CD4-positive, CD25-positive, alpha-beta regulatory T cell (primary cell): ENCODE results near the gene JMJD1C. TPM values are rescaled to one million over a fixed set of nuclear protein-coding genes. Genes with fewer than 3 reads are reported as not detected.
A peak's percentile ranks its signal among the peaks of the same experiment; 100 is the strongest.

ENCODE experiments used
- ATAC-seq, 2 donors: fragments of 150-1000 bp; cut with Tn5 transposase; one replicate each; pipeline ENCODE4 v1.10.0; 2021; ENCODE audit warnings: low read depth in 2 of 2, moderate number of reproducible peaks in 2 of 2, moderate library complexity in 1 of 2
- DNase-seq, 3 donors: peaks; one replicate each; pipeline versions ENCODE4 v3.0.0 to v3.0.0-alpha.2; 2012 to 2022; ENCODE audit warnings: mixed read lengths in 1 of 3
- H3K27ac ChIP-seq: one replicate; pipeline ENCODE4 v1.7.0; 2013; ENCODE audit warnings: mild to moderate bottlenecking, low read length; ENCODE audit not compliant: insufficient read depth, poor library complexity, severe bottlenecking
- H3K27me3 ChIP-seq: one replicate; pipeline ENCODE4 v1.7.0; 2013; ENCODE audit warnings: low read length; ENCODE audit not compliant: control insufficient read depth, insufficient read depth
- H3K36me3 ChIP-seq: one replicate; pipeline ENCODE4 v1.7.0; 2013; ENCODE audit warnings: mild to moderate bottlenecking, low read length, moderate library complexity; ENCODE audit not compliant: control insufficient read depth, insufficient read depth
- H3K4me1 ChIP-seq: 2 replicates; pipeline ENCODE4 v1.7.0; 2013; ENCODE audit warnings: mild to moderate bottlenecking, low read length; ENCODE audit not compliant: insufficient read depth, control insufficient read depth, poor library complexity, severe bottlenecking
- H3K4me3 ChIP-seq: one replicate; pipeline ENCODE4 v1.7.0; 2013; ENCODE audit warnings: low read depth, mild to moderate bottlenecking, low read length, moderate library complexity
- H3K9me3 ChIP-seq, 2 experiments: 1 replicate in 1 of 2; 2 replicates in 1 of 2; pipeline ENCODE4 v1.7.0; 2013; ENCODE audit warnings: low read length in 2 of 2, mild to moderate bottlenecking in 1 of 2, moderate library complexity in 1 of 2; ENCODE audit not compliant: control insufficient read depth in 2 of 2
- H3K27ac Mint-ChIP-seq, 3 donors: one replicate each; pipeline ENCODE4 v1.8.0; 2020 to 2022; ENCODE audit warnings: mild to moderate bottlenecking in 3 of 3, mixed read lengths in 3 of 3, moderate library complexity in 2 of 3
- H3K27me3 Mint-ChIP-seq: one replicate; pipeline ENCODE4 v1.8.0; 2022; ENCODE audit warnings: mild to moderate bottlenecking, mixed read lengths
- H3K36me3 Mint-ChIP-seq: one replicate; pipeline ENCODE4 v1.8.0; 2020; ENCODE audit warnings: mixed read lengths
- H3K4me1 Mint-ChIP-seq, 4 donors: one replicate each; pipeline ENCODE4 v1.8.0; 2020 to 2022; ENCODE audit warnings: mixed read lengths in 4 of 4, mild to moderate bottlenecking in 1 of 4
- H3K4me3 Mint-ChIP-seq, 4 donors: one replicate each; pipeline ENCODE4 v1.8.0; 2020 to 2022; ENCODE audit warnings: mild to moderate bottlenecking in 4 of 4, mixed read lengths in 4 of 4, moderate library complexity in 3 of 4
- H3K9me3 Mint-ChIP-seq, 7 donors: one replicate each; pipeline ENCODE4 v1.8.0; 2020 to 2022; ENCODE audit warnings: mixed read lengths in 7 of 7, mild to moderate bottlenecking in 3 of 7, moderate library complexity in 2 of 7
- polyA plus RNA-seq, 4 donors: library from polyadenylated mRNA; unstranded; fragments of 300-500 nt; fragmentation: Illumina TruSeq; gene quantifications; one replicate each; pipeline ENCODE4 v1.2.3, GENCODE V29; 2021
- total RNA-seq: library from RNA; stranded (reverse); gene quantifications from one replicate; pipeline ENCODE4 v1.2.3, GENCODE V29; 2022

JMJD1C gene
- total and polyA plus RNA-seq, 5 donors from 2014 or later, result 35.5 to 222 (median 46.4) TPM

- H3K36me3 ChIP-seq, result no peaks in the 10 kb centered on the region
- H3K27me3 Mint-ChIP-seq, result no peaks in the 10 kb centered on the region
- H3K4me3 ChIP-seq, result no peak overlapping the region
- H3K9me3 ChIP-seq, result no peaks in the 10 kb centered on the region
- H3K36me3 Mint-ChIP-seq, result peaks cover 15% of the 10 kb centered on the region
- no peaks in the 10 kb centered on the region for H3K4me1 ChIP-seq
- H3K27me3 ChIP-seq, result no peaks in the 10 kb centered on the region
- H3K27ac Mint-ChIP-seq, result no peak overlapping the region
- DNase-seq (no peak), ATAC-seq (no peak)
- no peak overlapping the region for H3K27ac ChIP-seq
- H3K4me1 Mint-ChIP-seq, result peaks cover 0 to 6% (median 2%) of the 10 kb centered on the region in 4 donors
- no peaks in the 10 kb centered on the region for H3K9me3 Mint-ChIP-seq
- H3K4me3 Mint-ChIP-seq, result no peak overlapping the region
Measured at GRCh38 chr10:63319231-63319630, 146.5 kb downstream of the JMJD1C start.

- Histone ChIP-seq H3K4me3 (no peak overlapping the region), H3K27ac (no peak overlapping the region), H3K4me1 (no peaks in the 10 kb centered on the region), H3K9me3 (no peaks in the 10 kb centered on the region), H3K27me3 (no peaks in the 10 kb centered on the region), H3K36me3 (no peaks in the 10 kb centered on the region)
- Mint-ChIP-seq H3K4me3 (no peak overlapping the region), H3K4me1 (peaks cover 0 to 6% (median under 1%) of the 10 kb centered on the region in 4 donors), H3K36me3 (peaks cover 20% of the 10 kb centered on the region), H3K27ac (no peak overlapping the region), H3K9me3 (peaks cover 0 to 1% (median 0%) of the 10 kb centered on the region in 7 donors), H3K27me3 (no peaks in the 10 kb centered on the region)
- no peak for DNase-seq
- ATAC-seq, result no peak
Measured at GRCh38 chr10:63318491-63318890, 147.3 kb downstream of the JMJD1C start.

GRCh38 chr10:63314020-63314419, 151.8 kb downstream of the JMJD1C start:
- Histone ChIP-seq H3K27me3 (no peaks in the 10 kb centered on the region), H3K27ac (no peak overlapping the region), H3K36me3 (no peaks in the 10 kb centered on the region), H3K9me3 (no peaks in the 10 kb centered on the region), H3K4me1 (no peaks in the 10 kb centered on the region), H3K4me3 (no peak overlapping the region)
- peaks cover 8% of the 10 kb centered on the region for H3K36me3 Mint-ChIP-seq
- H3K4me3 Mint-ChIP-seq, result no peak overlapping the region
- no peak overlapping the region for H3K27ac Mint-ChIP-seq
- no peak for DNase-seq
- H3K4me1 Mint-ChIP-seq, result peaks cover 0 to 6% (median under 1%) of the 10 kb centered on the region in 4 donors
- no peaks in the 10 kb centered on the region for H3K27me3 Mint-ChIP-seq
- H3K9me3 Mint-ChIP-seq, result peaks cover 0 to 1% (median 0%) of the 10 kb centered on the region in 7 donors
- ATAC-seq, result no peak

- DNase-seq, result no peak
- H3K4me3 ChIP-seq, result no peak overlapping the region
- H3K27ac ChIP-seq, result no peak overlapping the region
- Mint-ChIP-seq H3K9me3 (peaks cover 0 to 1% (median 0%) of the 10 kb centered on the region in 7 donors), H3K27me3 (no peaks in the 10 kb centered on the region), H3K27ac (no peak overlapping the region), H3K4me3 (no peak overlapping the region), H3K36me3 (peaks cover 8% of the 10 kb centered on the region), H3K4me1 (peaks cover 0 to 8% (median 2%) of the 10 kb centered on the region in 4 donors)
- H3K9me3 ChIP-seq, result no peaks in the 10 kb centered on the region
- no peaks in the 10 kb centered on the region for H3K4me1 ChIP-seq
- ATAC-seq, result no peak
- H3K27me3 ChIP-seq, result no peaks in the 10 kb centered on the region
- H3K36me3 ChIP-seq, result no peaks in the 10 kb centered on the region
Measured at GRCh38 chr10:63313066-63313717, 152.6 kb downstream of the JMJD1C start.

- no peak overlapping the region for H3K4me3 Mint-ChIP-seq
- no peak overlapping the region for H3K4me3 ChIP-seq
- H3K27ac Mint-ChIP-seq, result peak overlapping the region in 1 of 3 donors; percentile 63
- H3K4me1 Mint-ChIP-seq, result peaks cover 0 to 8% (median 7%) of the 10 kb centered on the region in 4 donors
- H3K9me3 ChIP-seq, result no peaks in the 10 kb centered on the region
- ATAC-seq (no peak), DNase-seq (no peak)
- H3K4me1 ChIP-seq, result no peaks in the 10 kb centered on the region
- H3K36me3 Mint-ChIP-seq, result peaks cover 6% of the 10 kb centered on the region
- H3K27me3 Mint-ChIP-seq, result no peaks in the 10 kb centered on the region
- no peak overlapping the region for H3K27ac ChIP-seq
- H3K27me3 ChIP-seq, result no peaks in the 10 kb centered on the region
- no peaks in the 10 kb centered on the region for H3K9me3 Mint-ChIP-seq
- no peaks in the 10 kb centered on the region for H3K36me3 ChIP-seq
Measured at GRCh38 chr10:63308628-63309027, 157.1 kb downstream of the JMJD1C start.

GRCh38 chr10:63304146-63304545, 161.6 kb downstream of the JMJD1C start:
- peaks cover 5 to 23% (median 14%) of the 10 kb centered on the region in 4 donors for H3K4me1 Mint-ChIP-seq
- Histone ChIP-seq H3K4me1 (no peaks in the 10 kb centered on the region), H3K4me3 (no peak overlapping the region), H3K36me3 (no peaks in the 10 kb centered on the region), H3K27ac (no peak overlapping the region), H3K9me3 (no peaks in the 10 kb centered on the region), H3K27me3 (no peaks in the 10 kb centered on the region)
- H3K9me3 Mint-ChIP-seq, result no peaks in the 10 kb centered on the region
- no peak overlapping the region for H3K27ac Mint-ChIP-seq
- peaks cover 5% of the 10 kb centered on the region for H3K36me3 Mint-ChIP-seq
- no peaks in the 10 kb centered on the region for H3K27me3 Mint-ChIP-seq
- no peak for ATAC-seq
- no peak for DNase-seq
- H3K4me3 Mint-ChIP-seq, result no peak overlapping the region

- Histone ChIP-seq H3K9me3 (no peaks in the 10 kb centered on the region), H3K36me3 (no peaks in the 10 kb centered on the region), H3K4me1 (no peaks in the 10 kb centered on the region), H3K27me3 (no peaks in the 10 kb centered on the region), H3K27ac (no peak overlapping the region), H3K4me3 (no peak overlapping the region)
- Mint-ChIP-seq H3K36me3 (peaks cover 5% of the 10 kb centered on the region), H3K9me3 (no peaks in the 10 kb centered on the region), H3K4me3 (no peak overlapping the region), H3K4me1 (peaks cover 5 to 20% (median 12%) of the 10 kb centered on the region in 4 donors), H3K27me3 (no peaks in the 10 kb centered on the region), H3K27ac (no peak overlapping the region)
- DNase-seq (no peak), ATAC-seq (no peak)
Measured at GRCh38 chr10:63300801-63301200, 165.0 kb downstream of the JMJD1C start.

GRCh38 chr10:63297941-63298340, 167.8 kb downstream of the JMJD1C start:
- DNase-seq (no peak), ATAC-seq (no peak)
- H3K36me3 ChIP-seq, result no peaks in the 10 kb centered on the region
- Mint-ChIP-seq H3K4me3 (no peak overlapping the region), H3K36me3 (no peaks in the 10 kb centered on the region), H3K27me3 (no peaks in the 10 kb centered on the region), H3K4me1 (peaks cover 4 to 20% (median 15%) of the 10 kb centered on the region in 4 donors), H3K27ac (no peak overlapping the region), H3K9me3 (no peaks in the 10 kb centered on the region)
- H3K27ac ChIP-seq, result no peak overlapping the region
- no peak overlapping the region for H3K4me3 ChIP-seq
- H3K4me1 ChIP-seq, result no peaks in the 10 kb centered on the region
- H3K9me3 ChIP-seq, result no peaks in the 10 kb centered on the region
- no peaks in the 10 kb centered on the region for H3K27me3 ChIP-seq
